H1 (cell line): ENCODE data around the gene TENT4A. TPM values are rescaled to one million over a fixed set of nuclear protein-coding genes. Genes with fewer than 3 reads are reported as not detected.

ENCODE experiments used
- CTCF ChIA-PET: fragments of 300-600 bp; sonication (Branson Sonifier 250); formaldehyde crosslinking; loops from one replicate; lab custom pipeline; 2021; ENCODE audit not compliant: partially characterized antibody; lab: Charles Lee
- POLR2A ChIA-PET: fragments of 300-600 bp; sonication (Branson Sonifier 250); formaldehyde crosslinking; loops from one replicate; lab custom pipeline; 2021; ENCODE audit warnings: inconsistent platforms; ENCODE audit not compliant: partially characterized antibody; lab: Charles Lee
- DNase-seq, 2 experiments: peaks; one replicate each; pipeline versions ENCODE4 v3.0.0 to v3.0.0-alpha.2; 2010 to 2022; ENCODE audit warnings: low spot score in 2 of 2, low read depth in 1 of 2, mixed read lengths in 1 of 2
- FAIRE-seq: peaks from 2 replicates; lab custom pipeline; 2011; peaks lifted over from hg19 to GRCh38; lab: Jason Lieb, UNC
- H2AFZ ChIP-seq: 2 replicates; pipeline ENCODE4 v1.8.1; 2012; ENCODE audit warnings: low read length, inconsistent platforms
- H2AK5ac ChIP-seq: 2 replicates; pipeline ENCODE4 v1.6.1; 2013; ENCODE audit warnings: low read depth, low read length
- H2BK120ac ChIP-seq: replicated peaks from 2 replicates; pipeline ENCODE3; 2013; ENCODE audit warnings: low read depth, low read length, inconsistent platforms
- H2BK12ac ChIP-seq: 2 replicates; pipeline ENCODE4 v1.6.1; 2013; ENCODE audit warnings: low read depth, low read length
- H2BK15ac ChIP-seq: 2 replicates; pipeline ENCODE4 v1.6.1; 2013; ENCODE audit warnings: low read length
- H2BK20ac ChIP-seq: 2 replicates; pipeline ENCODE4 v1.6.1; 2013; ENCODE audit warnings: low read length
- H2BK5ac ChIP-seq: 2 replicates; pipeline ENCODE4 v1.6.1; 2013; ENCODE audit warnings: low read depth, low read length
- H3K14ac ChIP-seq: 2 replicates; pipeline ENCODE4 v1.6.1; 2013; ENCODE audit warnings: inconsistent platforms; ENCODE audit not compliant: insufficient read length
- H3K18ac ChIP-seq: 2 replicates; pipeline ENCODE4 v1.6.1; 2013; ENCODE audit warnings: low read length; ENCODE audit errors: extremely low read depth
- H3K23ac ChIP-seq: 2 replicates; pipeline ENCODE4 v1.6.1; 2013; ENCODE audit warnings: inconsistent platforms; ENCODE audit not compliant: insufficient read length
- H3K23me2 ChIP-seq: 2 replicates; pipeline ENCODE4 v1.6.1; 2013; ENCODE audit warnings: low read depth, low read length
- H3K27ac ChIP-seq: 2 replicates; pipeline ENCODE4 v1.6.1; 2011; ENCODE audit warnings: low read depth, low read length, inconsistent platforms
- H3K27me3 ChIP-seq, 4 experiments: replicated peaks in 1 of 4; 1 replicate in 1 of 4; 2 replicates in 3 of 4; pipeline versions ENCODE4 v1.6.1 to v1.8.1; 2011 to 2013; ENCODE audit warnings: low read length in 3 of 4, mild to moderate bottlenecking in 3 of 4, inconsistent platforms in 2 of 4, mixed read lengths in 2 of 4, moderate library complexity in 1 of 4; ENCODE audit not compliant: control insufficient read depth in 3 of 4, insufficient read depth in 3 of 4; ENCODE audit errors: extremely low read depth in 1 of 4
- H3K36me3 ChIP-seq, 4 experiments: 2 replicates each; pipeline versions ENCODE4 v1.6.1 to v1.8.1; 2011 to 2013; ENCODE audit warnings: mild to moderate bottlenecking in 4 of 4, low read length in 3 of 4, moderate library complexity in 2 of 4, control low read depth in 1 of 4, inconsistent platforms in 1 of 4; ENCODE audit not compliant: insufficient read depth in 4 of 4, control insufficient read depth in 2 of 4
- H3K4ac ChIP-seq: replicated peaks from 2 replicates; pipeline ENCODE3; 2013; ENCODE audit warnings: low read length, low read depth, mixed read lengths, inconsistent platforms; ENCODE audit not compliant: insufficient read length
- H3K4me1 ChIP-seq, 4 experiments: replicated peaks in 1 of 4; 1 replicate in 1 of 4; 2 replicates in 3 of 4; pipeline versions ENCODE4 v1.6.1 to v1.8.1; 2011 to 2013; ENCODE audit warnings: low read length in 3 of 4, inconsistent platforms in 2 of 4, mixed read lengths in 1 of 4; ENCODE audit not compliant: insufficient read depth in 4 of 4, control insufficient read depth in 3 of 4
- H3K4me2 ChIP-seq, 2 experiments: 2 replicates each; pipeline versions ENCODE4 v1.6.1 to v1.8.1; 2011 to 2013; ENCODE audit warnings: low read depth in 2 of 2, low read length in 2 of 2, control low read depth in 1 of 2, inconsistent platforms in 1 of 2, mild to moderate bottlenecking in 1 of 2; ENCODE audit not compliant: insufficient read depth in 1 of 2
- H3K4me3 ChIP-seq, 4 experiments: fragments of 200-600, 300-600 bp in 1 of 4; sonication (generic), shearing (Covaris generic), sonication (Bioruptor Twin) in 1 of 4; 2 replicates each; pipeline versions ENCODE4 v1.5.1 to v1.8.1; 2011 to 2016; ENCODE audit warnings: low read length in 4 of 4, low read depth in 3 of 4, control low read depth in 2 of 4, inconsistent platforms in 2 of 4, mild to moderate bottlenecking in 2 of 4, mixed read lengths in 1 of 4, moderate library complexity in 1 of 4; ENCODE audit not compliant: insufficient read depth in 2 of 4; ENCODE audit errors: extremely low read depth in 1 of 4
- H3K56ac ChIP-seq: replicated peaks from 2 replicates; pipeline ENCODE3; 2013; ENCODE audit warnings: low read depth, mild to moderate bottlenecking, mixed read lengths, low read length, inconsistent platforms; ENCODE audit not compliant: insufficient read length
- H3K79me1 ChIP-seq: 2 replicates; pipeline ENCODE4 v1.6.1; 2013; ENCODE audit warnings: low read depth, low read length, control low read depth
- H3K79me2 ChIP-seq, 2 experiments: 2 replicates each; pipeline versions ENCODE4 v1.6.1 to v1.8.1; 2012 to 2013; ENCODE audit warnings: low read length in 2 of 2, mild to moderate bottlenecking in 2 of 2, inconsistent platforms in 1 of 2; ENCODE audit not compliant: insufficient read depth in 2 of 2, control insufficient read depth in 1 of 2
- H3K9ac ChIP-seq, 4 experiments: replicated peaks in 1 of 4; 1 replicate in 1 of 4; 2 replicates in 3 of 4; pipeline versions ENCODE4 v1.6.1 to v1.8.1; 2011 to 2013; ENCODE audit warnings: low read depth in 3 of 4, low read length in 3 of 4, control low read depth in 2 of 4, mild to moderate bottlenecking in 2 of 4, moderate library complexity in 2 of 4, inconsistent platforms in 1 of 4; ENCODE audit errors: extremely low read depth in 1 of 4
- H3K9me3 ChIP-seq, 2 experiments: 2 replicates each; pipeline versions ENCODE4 v1.6.1 to v1.8.1; 2012 to 2013; ENCODE audit warnings: mild to moderate bottlenecking in 2 of 2, moderate library complexity in 2 of 2, control low read depth in 1 of 2, inconsistent platforms in 1 of 2, low read depth in 1 of 2, low read length in 1 of 2, mixed read lengths in 1 of 2; ENCODE audit not compliant: insufficient read depth in 2 of 2
- H4K20me1 ChIP-seq, 2 experiments: replicated peaks in 1 of 2; 2 replicates each; pipeline versions ENCODE3 to v1.8.1; 2011 to 2013; ENCODE audit warnings: inconsistent platforms in 2 of 2, low read length in 2 of 2, mild to moderate bottlenecking in 1 of 2; ENCODE audit not compliant: insufficient read depth in 2 of 2, control insufficient read depth in 1 of 2
- H4K5ac ChIP-seq: 2 replicates; pipeline ENCODE4 v1.6.1; 2013; ENCODE audit warnings: low read length, low read depth, mixed read lengths, inconsistent platforms; ENCODE audit not compliant: insufficient read length
- H4K8ac ChIP-seq: 2 replicates; pipeline ENCODE4 v1.8.0; 2013; ENCODE audit warnings: mild to moderate bottlenecking, moderate library complexity, low read length, inconsistent platforms; ENCODE audit not compliant: insufficient read depth; ENCODE audit errors: extremely low read depth
- H4K91ac ChIP-seq: replicated peaks from 2 replicates; pipeline ENCODE3; 2013; ENCODE audit warnings: low read length, mixed read lengths, inconsistent platforms; ENCODE audit not compliant: insufficient read length
- CEBPB ChIP-seq: IDR thresholded peaks from 2 replicates; pipeline ENCODE4 v1.6.1; 2012; ENCODE audit warnings: low read depth, low read length
- SIRT6 ChIP-seq: IDR thresholded peaks from one replicate; pipeline ENCODE4 v1.7.1; 2012; ENCODE audit warnings: low read length, inconsistent platforms
- WGBS, 2 experiments: shearing (Covaris generic) in 1 of 2; methylation state at CpG; one replicate each; pipeline versions ENCODE4 v1.1.6 to v1.1.7; 2013 to 2015; ENCODE audit warnings: low lambda C conversion rate in 2 of 2, mixed read lengths in 2 of 2, inconsistent platforms in 1 of 2, low coverage in 1 of 2, missing lambda C conversion rate in 1 of 2; ENCODE audit not compliant: insufficient replicate concordance in 2 of 2, insufficient coverage in 1 of 2, insufficient read length in 1 of 2; ENCODE audit errors: extremely low coverage in 1 of 2, missing lambda C conversion rate in 1 of 2; 5-methylcytosine and 5-hydroxymethylcytosine counted together
- polyA plus RNA-seq, 7 experiments: library from polyadenylated mRNA; depleted of rRNA in 3 of 7; stranded (reverse) in 5 of 7; unstranded in 2 of 7; fragments of >200 nt in 5 of 7; fragments of 200-250 nt in 2 of 7; gene quantifications; 1 replicate in 5 of 7; 2 replicates in 1 of 7; 4 replicates in 1 of 7; pipeline versions ENCODE4 v1.2.1 to v1.2.3, GENCODE V29; 2011 to 2013; ENCODE audit warnings: missing spikeins in 2 of 7, mixed read lengths in 2 of 7
- total RNA-seq: library from RNA; stranded (reverse); fragmentation: NEBNext Ultra II Directional; extraction: Animal tissue kit (Norgen Biotek cat#: 25700); gene quantifications from 2 replicates; pipeline ENCODE4 v1.2.1, GENCODE V29; 2021

TENT4A gene
- total and polyA plus RNA-seq, 2 of the 8 experiments (the other 6 are each of a cell fraction or from before 2014, with no cell fraction given), result 8.9 to 25.1 TPM

- Histone ChIP-seq H3K14ac (no peak overlapping the region), H3K4ac (no peak overlapping the region), H3K23ac (no peak overlapping the region), H3K4me2 (no peak overlapping the region), H3K27me3 (no peaks in the 10 kb centered on the region), H2AFZ (no peak overlapping the region), H3K56ac (no peak overlapping the region), H3K79me2 (no peaks in the 10 kb centered on the region), H4K5ac (no peak overlapping the region), H4K8ac (no peak overlapping the region), H3K18ac (no peak overlapping the region), H3K9ac (no peak overlapping the region), H3K4me1 (no peaks in the 10 kb centered on the region), H2BK20ac (no peak overlapping the region), H3K9me3 (0 out of 4 replicates have a peak, but pooled peaks cover 0 to 3% of the 10 kb centered on the region in 2 experiments), H2BK120ac (no peak overlapping the region), H3K79me1 (no peaks in the 10 kb centered on the region), H4K20me1 (peaks cover 0 to 5% of the 10 kb centered on the region in 2 experiments), H3K23me2 (peaks cover 5% of the 10 kb centered on the region; the same call in 1 of the 2 replicates), H2BK15ac (no peak overlapping the region), H3K27ac (no peak overlapping the region), H3K4me3 (no peak overlapping the region), H2AK5ac (no peak overlapping the region), H2BK5ac (no peak overlapping the region), H4K91ac (no peak overlapping the region), H2BK12ac (no peak overlapping the region), H3K36me3 (no peaks in the 10 kb centered on the region)
- 89% methylated on average over 2 of the region's 2 CpGs; no CpG with 5 or more reads in 1 of the 2 experiments for WGBS, 2 experiments
- FAIRE-seq (no peak), DNase-seq (no peak)
- ChIA-PET CTCF (interaction anchor here (0.6 to 2.1 kb wide), 8 partner anchors 9 to 142 kb away, joined by 3 to 9 read pairs (median 4); no protein-coding TSS in a partner anchor), POLR2A (no interaction called here)
- TF ChIP-seq CEBPB (peak; percentile 57; the same call in 1 of the 2 replicates), SIRT6 (no peak)
Observed at GRCh38 chr5:6783787-6784186, 70.6 kb downstream of the TENT4A start.
